Esophagus muscularis mucosa (tissue), 4 donors: ENCODE measurements around the gene SRP68. TPM values are rescaled to one million over a fixed set of nuclear protein-coding genes. Genes with fewer than 3 reads are reported as not detected.

ENCODE experiments used
- DNase-seq: peaks from one replicate; pipeline ENCODE4 v3.0.0-alpha.2; 2017; ENCODE audit errors: extremely low spot score
- H3K27ac ChIP-seq, 4 donors: fragments of 200-600 bp; sonication (generic); replicated peaks in 1 of 4; 1 replicate in 3 of 4; 2 replicates in 1 of 4; pipeline ENCODE4 v1.5.1; 2016 to 2019; ENCODE audit warnings: mild to moderate bottlenecking in 1 of 4
- H3K27me3 ChIP-seq, 4 donors: fragments of 200-600 bp; sonication (generic); one replicate each; pipeline versions ENCODE4 v1.5.1 to v1.6.0; 2016 to 2019
- H3K36me3 ChIP-seq, 4 donors: fragments of 200-600 bp; sonication (generic); one replicate each; pipeline ENCODE4 v1.5.1; 2016 to 2019
- H3K4me1 ChIP-seq, 4 donors: fragments of 200-600 bp; sonication (generic); one replicate each; pipeline ENCODE4 v1.5.1; 2016 to 2019
- H3K4me3 ChIP-seq, 4 donors: fragments of 200-600 bp; sonication (generic); 1 replicate in 2 of 4; 2 replicates in 2 of 4; pipeline ENCODE4 v1.5.1; 2016 to 2019; ENCODE audit warnings: mild to moderate bottlenecking in 4 of 4, moderate library complexity in 1 of 4
- H3K9me3 ChIP-seq, 4 donors: fragments of 200-600 bp; sonication (generic); 1 replicate in 3 of 4; 2 replicates in 1 of 4; pipeline ENCODE4 v1.5.1; 2016 to 2019
- CTCF ChIP-seq, 3 experiments: fragments of 200-600 bp in 2 of 3; fragments of 450-650 bp in 1 of 3; sonication (generic) in 2 of 3; IDR thresholded peaks; one replicate each; pipeline ENCODE4 v1.5.1; 2017 to 2019; ENCODE audit warnings: antibody characterized with exemption in 3 of 3, mild to moderate bottlenecking in 2 of 3, moderate library complexity in 1 of 3
- EP300 ChIP-seq: sonication (generic); formaldehyde crosslinking; IDR thresholded peaks from one replicate; pipeline ENCODE4 v1.6.1; 2017; ENCODE audit warnings: antibody characterized with exemption
- POLR2A ChIP-seq: fragments of 450-650 bp; IDR thresholded peaks from one replicate; pipeline ENCODE4 v1.6.1; 2017; ENCODE audit warnings: antibody characterized with exemption, moderate library complexity, mild to moderate bottlenecking, low read depth
- POLR2AphosphoS5 ChIP-seq, 2 donors: sonication (generic); formaldehyde crosslinking; IDR thresholded peaks; one replicate each; pipeline ENCODE4 v1.6.1; 2017; ENCODE audit warnings: antibody characterized with exemption in 2 of 2
- WGBS: methylation state at CpG from one replicate; pipeline ENCODE4 v1.1.5; 2018; 5-methylcytosine and 5-hydroxymethylcytosine counted together
- intact Hi-C: fragments of 100-400 bp; cut with DNase I; formaldehyde crosslinking; loops from one replicate; pipeline ENCODE4 v1.15.1; 2023
- total RNA-seq, 4 donors: library from RNA; depleted of rRNA; stranded (reverse); fragments of >200 nt; gene quantifications; one replicate each; pipeline versions ENCODE4 v1.1.0 to v1.2.1, GENCODE V29; 2016

The SRP68 gene
- total RNA-seq, 4 donors from 2014 or later, result 41.9 to 56.9 (median 50.0) TPM

GRCh38 chr17:76008630-76009425 lies 63.5 kb downstream of the SRP68 start:
- H3K27ac ChIP-seq, result no peak overlapping the region
- TF ChIP-seq POLR2AphosphoS5 (IDR thresholded peaks at IDR 0.05) (no peak), EP300 (no peak), CTCF (IDR thresholded peaks at IDR 0.05) (no peak)
- H3K4me1 ChIP-seq, result peaks cover 0 to 11% (median 5%) of the 10 kb centered on the region in 4 donors
- DNase-seq, result no peak
- intact Hi-C loops, result no loop called here
- no peak overlapping the region for H3K4me3 ChIP-seq
- no peaks in the 10 kb centered on the region for H3K9me3 ChIP-seq
- no peaks in the 10 kb centered on the region for H3K27me3 ChIP-seq
- 96% methylated on average over 56 of the region's 56 CpGs for WGBS
- H3K36me3 ChIP-seq, result no peaks in the 10 kb centered on the region

GRCh38 chr17:76008208-76008607 lies 64.1 kb downstream of the SRP68 start:
- Histone ChIP-seq H3K9me3 (no peaks in the 10 kb centered on the region), H3K4me1 (peaks cover 0 to 11% (median 5%) of the 10 kb centered on the region in 4 donors), H3K27me3 (no peaks in the 10 kb centered on the region), H3K36me3 (no peaks in the 10 kb centered on the region), H3K27ac (no peak overlapping the region), H3K4me3 (no peak overlapping the region)
- 93% methylated on average over 35 of the region's 36 CpGs for WGBS
- TF ChIP-seq POLR2A (no peak), POLR2AphosphoS5 (IDR thresholded peaks at IDR 0.05) (no peak), EP300 (no peak), CTCF (IDR thresholded peaks at IDR 0.05) (no peak)
- intact Hi-C loops, result no loop called here
- DNase-seq, result no peak

GRCh38 chr17:76007850-76008165 lies 64.5 kb downstream of the SRP68 start:
- H3K4me3 ChIP-seq, result no peak overlapping the region
- DNase-seq, result no peak
- H3K4me1 ChIP-seq, result peaks cover 0 to 11% (median 5%) of the 10 kb centered on the region in 4 donors
- no peak overlapping the region for H3K27ac ChIP-seq
- 89% methylated on average over 11 of the region's 16 CpGs for WGBS
- no peak for TF ChIP-seq EP300
- no peaks in the 10 kb centered on the region for H3K27me3 ChIP-seq
- no peaks in the 10 kb centered on the region for H3K9me3 ChIP-seq
- intact Hi-C loops, result loop anchor here (2.0 kb wide), 1 partner anchor 103 kb away; the partner anchor contains the start of gene MRPL38
- no peaks in the 10 kb centered on the region for H3K36me3 ChIP-seq

GRCh38 chr17:76007131-76007849 lies 65.0 kb downstream of the SRP68 start:
- 79% methylated on average over 10 of the region's 39 CpGs for WGBS

More at GRCh38 chr17:76007131-76007849, 65.0 kb downstream of the SRP68 start:
- no peak overlapping the region for H3K4me3 ChIP-seq
- H3K9me3 ChIP-seq, result no peaks in the 10 kb centered on the region
- no peak overlapping the region for H3K27ac ChIP-seq
- H3K4me1 ChIP-seq, result peaks cover 0 to 11% (median 5%) of the 10 kb centered on the region in 4 donors
- peaks cover 0 to 3% (median 2%) of the 10 kb centered on the region in 4 donors for H3K36me3 ChIP-seq
- DNase-seq, result no peak
- no peak for TF ChIP-seq POLR2AphosphoS5 (IDR thresholded peaks at IDR 0.05)
- TF ChIP-seq CTCF (IDR thresholded peaks at IDR 0.05), result no peak
- no peak for TF ChIP-seq POLR2A
- no peak for TF ChIP-seq EP300
- no peaks in the 10 kb centered on the region for H3K27me3 ChIP-seq
- intact Hi-C loops, result loop anchor here (2.0 kb wide), 1 partner anchor 102 kb away; the partner anchor contains the start of gene MRPL38
